Measurements from ENCODE around the gene SLC25A47. TPM values are rescaled to one million over a fixed set of nuclear protein-coding genes. Genes with fewer than 3 reads are reported as not detected.

SLC25A47 gene
- total RNA-seq, 1 donor, result 0.10 TPM

DNA sequence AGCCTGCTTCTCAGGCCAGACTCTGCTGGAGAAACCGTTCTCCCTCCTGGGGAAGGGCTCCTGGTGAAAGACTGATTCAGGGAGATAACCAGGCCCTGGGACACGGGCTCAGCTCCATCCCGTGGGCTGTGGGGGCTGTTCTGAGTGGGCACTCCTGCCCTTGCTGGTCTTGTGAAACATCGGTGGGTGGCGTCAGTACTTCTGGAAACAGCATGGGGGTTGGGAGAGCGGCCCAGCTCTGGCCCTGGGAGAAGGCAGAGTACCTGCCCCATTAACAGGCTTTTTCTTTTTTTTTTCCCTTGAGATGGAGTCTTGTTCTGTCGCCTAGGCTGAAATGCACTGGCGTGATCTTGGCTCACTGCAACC lies 786 bp downstream of the SLC25A47 start:
- H3K4me1 ChIP-seq (ENCODE audit: insufficient read depth, low read length), result no peaks in the 10 kb centered on the region
- no peak overlapping the region for H3K4me3 ChIP-seq (ENCODE audit: low read length)
- no peaks in the 10 kb centered on the region for H3K27me3 ChIP-seq (ENCODE audit: insufficient read depth, low read length)
- H3K9me3 ChIP-seq (ENCODE audit: low read depth, low read length), result no peaks in the 10 kb centered on the region

DNA sequence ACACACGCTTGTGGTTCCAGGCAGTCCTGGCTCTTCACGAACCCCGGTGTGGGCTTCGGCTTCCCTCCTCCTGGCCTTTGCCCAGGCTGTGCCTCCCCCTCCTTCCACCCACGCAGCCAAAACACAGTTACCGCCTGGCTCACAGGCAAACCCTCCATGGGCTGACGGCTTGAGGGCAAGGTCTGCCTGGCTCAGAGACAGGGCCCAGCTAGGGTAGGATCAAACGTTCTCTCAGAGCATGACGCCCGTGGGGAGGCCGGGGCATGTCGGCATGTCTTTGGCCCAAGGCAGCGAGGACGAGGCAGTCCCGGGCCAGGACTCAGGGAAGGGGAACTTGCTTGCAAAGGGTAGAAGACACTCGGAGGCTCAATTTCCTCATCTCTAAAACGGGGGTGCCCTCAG lies 2.1 kb downstream of the SLC25A47 start:
- no peak overlapping the region for H3K4me3 ChIP-seq (ENCODE audit: low read length)
- no peaks in the 10 kb centered on the region for H3K4me1 ChIP-seq (ENCODE audit: insufficient read depth, low read length)
- no peaks in the 10 kb centered on the region for H3K9me3 ChIP-seq (ENCODE audit: low read depth, low read length)
- H3K27me3 ChIP-seq (ENCODE audit: insufficient read depth, low read length), result no peaks in the 10 kb centered on the region

DNA sequence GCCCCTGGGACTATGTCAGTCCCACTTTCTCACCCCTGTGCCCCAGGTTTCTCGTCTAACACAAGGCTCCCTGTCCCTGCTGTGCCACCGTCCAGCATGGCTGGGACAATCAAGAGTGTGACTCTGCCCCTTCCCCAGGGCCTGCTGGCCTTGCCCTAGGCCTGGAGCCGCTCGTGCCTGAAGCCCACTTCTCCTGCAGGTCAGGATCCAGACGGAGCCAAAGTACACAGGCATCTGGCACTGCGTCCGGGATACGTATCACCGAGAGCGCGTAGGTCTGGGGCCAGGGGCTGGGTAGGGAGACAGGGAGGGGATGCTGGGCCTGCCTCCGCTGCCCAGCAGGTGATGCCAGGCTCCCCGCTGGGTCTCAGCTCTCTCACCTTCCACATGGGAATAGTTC lies 2.8 kb downstream of the SLC25A47 start:
- no peaks in the 10 kb centered on the region for H3K27me3 ChIP-seq (ENCODE audit: insufficient read depth, low read length)
- H3K4me1 ChIP-seq (ENCODE audit: insufficient read depth, low read length), result no peaks in the 10 kb centered on the region
- H3K4me3 ChIP-seq (ENCODE audit: low read length), result no peak overlapping the region
- H3K9me3 ChIP-seq (ENCODE audit: low read depth, low read length), result no peaks in the 10 kb centered on the region

DNA sequence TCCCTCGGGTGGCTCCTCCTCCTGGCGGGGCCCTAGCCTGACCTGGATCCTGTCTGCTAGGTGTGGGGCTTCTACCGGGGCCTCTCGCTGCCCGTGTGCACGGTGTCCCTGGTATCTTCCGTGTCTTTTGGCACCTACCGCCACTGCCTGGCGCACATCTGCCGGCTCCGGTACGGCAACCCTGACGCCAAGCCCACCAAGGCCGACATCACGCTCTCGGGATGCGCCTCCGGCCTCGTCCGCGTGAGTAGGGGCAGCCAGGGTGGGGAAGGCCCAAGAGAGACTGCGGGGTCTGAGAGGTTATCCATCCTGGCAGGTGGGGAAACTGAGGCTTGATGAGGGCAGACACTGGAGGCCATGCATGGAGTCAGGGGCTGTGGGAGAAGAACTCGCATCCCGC lies 4.0 kb downstream of the SLC25A47 start:
- H3K4me3 ChIP-seq (ENCODE audit: low read length), result no peak overlapping the region
- H3K27me3 ChIP-seq (ENCODE audit: insufficient read depth, low read length), result no peaks in the 10 kb centered on the region
- H3K4me1 ChIP-seq (ENCODE audit: insufficient read depth, low read length), result no peaks in the 10 kb centered on the region
- H3K9me3 ChIP-seq (ENCODE audit: low read depth, low read length), result no peaks in the 10 kb centered on the region

DNA sequence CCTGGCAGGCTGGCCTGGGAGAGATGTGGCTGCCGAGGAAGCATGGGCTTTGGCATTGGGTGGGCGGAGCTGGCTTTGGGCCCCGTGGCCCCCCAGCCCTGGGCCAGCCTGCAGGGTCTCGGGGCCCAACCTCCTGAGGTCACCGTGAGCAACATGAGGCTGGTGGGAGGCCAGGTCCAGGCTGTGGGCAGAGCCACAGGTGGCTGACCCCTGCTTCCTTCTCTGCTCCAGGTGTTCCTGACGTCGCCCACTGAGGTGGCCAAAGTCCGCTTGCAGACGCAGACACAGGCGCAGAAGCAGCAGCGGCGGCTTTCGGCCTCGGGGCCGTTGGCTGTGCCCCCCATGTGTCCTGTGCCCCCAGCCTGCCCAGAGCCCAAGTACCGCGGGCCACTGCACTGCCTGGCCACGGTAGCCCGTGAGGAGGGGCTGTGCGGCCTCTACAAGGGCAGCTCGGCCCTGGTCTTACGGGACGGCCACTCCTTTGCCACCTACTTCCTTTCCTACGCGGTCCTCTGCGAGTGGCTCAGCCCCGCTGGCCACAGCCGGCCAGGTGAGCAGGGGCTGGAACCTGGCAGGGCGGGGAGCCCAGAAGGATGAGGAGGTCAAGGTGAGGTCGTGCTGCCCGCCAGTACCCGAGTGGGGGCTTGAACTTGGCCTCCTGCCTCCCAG lies 5.5 kb downstream of the SLC25A47 start:
- Histone ChIP-seq H3K27me3 (ENCODE audit: insufficient read depth, low read length) (no peaks in the 10 kb centered on the region), H3K4me3 (ENCODE audit: low read length) (no peak overlapping the region), H3K4me1 (ENCODE audit: insufficient read depth, low read length) (no peaks in the 10 kb centered on the region), H3K9me3 (ENCODE audit: low read depth, low read length) (no peaks in the 10 kb centered on the region)

DNA sequence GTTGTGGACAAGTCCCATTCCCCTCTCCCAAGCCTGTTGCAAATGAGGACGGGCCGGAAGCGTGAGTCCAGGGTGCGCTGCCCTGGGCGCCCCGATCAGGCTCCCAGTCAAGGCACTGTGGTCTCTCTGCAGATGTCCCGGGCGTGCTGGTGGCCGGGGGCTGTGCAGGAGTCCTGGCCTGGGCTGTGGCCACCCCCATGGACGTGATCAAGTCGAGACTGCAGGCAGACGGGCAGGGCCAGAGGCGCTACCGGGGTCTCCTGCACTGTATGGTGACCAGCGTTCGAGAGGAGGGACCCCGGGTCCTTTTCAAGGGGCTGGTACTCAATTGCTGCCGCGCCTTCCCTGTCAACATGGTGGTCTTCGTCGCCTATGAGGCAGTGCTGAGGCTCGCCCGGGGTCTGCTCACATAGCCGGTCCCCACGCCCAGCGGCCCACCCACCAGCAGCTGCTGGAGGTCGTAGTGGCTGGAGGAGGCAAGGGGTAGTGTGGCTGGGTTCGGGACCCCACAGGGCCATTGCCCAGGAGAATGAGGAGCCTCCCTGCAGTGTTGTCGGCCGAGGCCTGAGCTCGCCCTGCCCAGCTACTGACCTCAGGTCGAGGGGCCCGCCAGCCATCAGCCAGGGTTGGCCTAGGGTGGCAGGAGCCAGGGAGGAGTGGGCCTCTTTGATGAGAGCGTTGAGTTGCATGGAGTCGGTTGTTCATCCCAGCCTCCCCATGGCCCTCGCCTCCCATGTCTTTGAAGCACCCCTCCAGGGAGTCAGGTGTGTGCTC lies 6.3 kb downstream of the SLC25A47 start:
- Histone ChIP-seq H3K4me1 (ENCODE audit: insufficient read depth, low read length) (no peaks in the 10 kb centered on the region), H3K9me3 (ENCODE audit: low read depth, low read length) (no peaks in the 10 kb centered on the region), H3K27me3 (ENCODE audit: insufficient read depth, low read length) (no peaks in the 10 kb centered on the region), H3K4me3 (ENCODE audit: low read length) (no peak overlapping the region)

DNA sequence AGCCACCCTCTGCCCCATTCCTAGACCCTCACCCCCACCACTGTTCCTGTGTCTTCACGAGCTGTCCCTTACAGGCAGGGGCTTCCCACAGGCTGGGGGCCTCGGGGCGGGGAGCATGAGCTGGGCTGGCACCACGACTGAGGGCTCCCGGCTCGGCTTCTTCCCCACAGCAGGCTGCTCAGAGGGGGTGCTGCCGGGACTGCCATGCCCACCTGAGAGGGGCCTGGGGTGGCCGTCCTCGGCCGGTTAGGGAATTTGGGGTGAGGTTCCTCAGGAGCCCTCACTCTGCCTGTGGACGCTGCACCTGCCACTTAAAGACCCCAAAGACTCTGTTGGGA lies 6.8 kb downstream of the SLC25A47 start:
- Histone ChIP-seq H3K27me3 (ENCODE audit: insufficient read depth, low read length) (no peaks in the 10 kb centered on the region), H3K4me3 (ENCODE audit: low read length) (no peak overlapping the region), H3K9me3 (ENCODE audit: low read depth, low read length) (no peaks in the 10 kb centered on the region), H3K4me1 (ENCODE audit: insufficient read depth, low read length) (no peaks in the 10 kb centered on the region)

DNA sequence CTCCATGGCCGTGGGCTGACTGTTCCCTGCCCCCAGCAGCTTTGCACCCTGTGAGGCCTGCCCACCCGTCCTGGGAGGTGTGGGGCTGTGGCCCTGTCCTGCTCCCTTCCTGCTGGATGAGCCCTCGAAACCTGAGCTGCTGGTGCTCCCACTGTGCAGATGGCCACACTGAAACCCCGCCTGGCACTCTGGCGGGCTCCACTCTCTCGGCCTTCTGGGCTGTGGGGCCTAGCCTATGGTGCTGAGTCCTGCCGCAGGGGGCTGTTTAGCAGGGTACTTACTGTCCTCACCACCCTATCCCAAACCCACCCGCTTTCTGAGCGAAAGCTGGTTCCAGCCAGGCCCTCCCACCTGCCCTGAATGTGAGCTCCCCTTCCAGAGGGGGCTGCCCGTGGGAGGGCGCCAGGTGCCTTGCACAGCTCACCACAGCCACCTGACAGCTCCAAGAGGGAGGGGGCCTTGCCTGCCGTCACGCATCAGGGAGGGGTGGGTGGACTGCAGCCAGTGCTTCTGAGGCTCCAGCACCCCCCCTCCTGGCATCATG lies 7.3 kb downstream of the SLC25A47 start:
- Histone ChIP-seq H3K4me3 (ENCODE audit: low read length) (no peak overlapping the region), H3K4me1 (ENCODE audit: insufficient read depth, low read length) (no peaks in the 10 kb centered on the region), H3K27me3 (ENCODE audit: insufficient read depth, low read length) (no peaks in the 10 kb centered on the region), H3K9me3 (ENCODE audit: low read depth, low read length) (no peaks in the 10 kb centered on the region)

DNA sequence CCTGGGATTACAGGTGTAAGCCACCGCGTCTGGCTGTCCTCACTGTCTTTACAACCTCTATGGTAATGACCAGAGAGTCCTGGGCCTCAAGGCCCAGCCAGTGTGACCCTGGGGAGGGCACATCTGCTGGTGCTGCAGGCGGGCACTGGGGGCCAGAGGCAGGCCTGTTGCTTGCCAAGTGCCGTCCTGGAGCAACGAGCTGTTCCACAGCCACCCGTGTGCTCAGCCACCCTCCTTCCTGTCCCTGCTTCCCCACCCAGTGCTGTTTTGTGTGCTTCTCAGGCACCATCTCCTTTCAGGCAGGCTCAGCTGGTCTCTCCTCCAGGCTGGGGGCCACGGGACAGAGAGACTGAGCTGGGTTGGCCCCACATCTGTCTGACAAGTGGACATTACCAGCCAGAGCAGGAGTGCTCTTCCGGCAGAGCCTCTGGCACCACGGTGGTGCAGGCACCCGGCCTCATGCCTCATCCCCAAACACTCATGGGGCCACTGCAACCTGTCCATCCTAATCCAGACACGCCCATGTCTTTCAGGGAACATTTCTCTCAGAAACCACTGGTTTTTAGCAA lies 9.0 kb downstream of the SLC25A47 start:
- Histone ChIP-seq H3K4me1 (ENCODE audit: insufficient read depth, low read length) (no peaks in the 10 kb centered on the region), H3K4me3 (ENCODE audit: low read length) (no peak overlapping the region)

DNA sequence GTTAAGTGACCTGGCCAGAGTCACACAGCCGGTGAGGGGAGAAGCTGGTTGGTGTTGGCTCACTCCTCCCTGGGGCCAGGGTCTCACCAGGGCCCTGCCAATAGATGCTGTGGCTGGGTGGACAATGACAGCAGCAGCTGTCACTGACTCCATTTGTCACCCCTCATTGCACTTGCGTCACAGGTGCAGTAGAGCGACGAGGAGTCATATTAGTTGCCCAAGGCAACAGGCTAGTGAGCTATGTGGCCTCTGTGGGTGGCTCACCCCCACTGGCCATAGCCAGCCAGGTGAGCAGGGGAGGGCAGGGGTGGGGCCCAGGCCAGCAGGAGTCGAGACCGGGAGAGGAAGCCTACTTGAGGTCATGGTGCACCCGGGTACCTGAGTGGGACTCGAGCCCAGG lies 9.7 kb downstream of the SLC25A47 start:
- no peaks in the 10 kb centered on the region for H3K4me1 ChIP-seq (ENCODE audit: insufficient read depth, low read length)
- H3K4me3 ChIP-seq (ENCODE audit: low read length), result no peak overlapping the region
- H3K27me3 ChIP-seq (ENCODE audit: insufficient read depth, low read length), result no peaks in the 10 kb centered on the region
- no peaks in the 10 kb centered on the region for H3K9me3 ChIP-seq (ENCODE audit: low read depth, low read length)

More for the DNA sequence above, 9.0 kb downstream of the SLC25A47 start:
- Histone ChIP-seq H3K9me3 (ENCODE audit: low read depth, low read length) (no peaks in the 10 kb centered on the region), H3K27me3 (ENCODE audit: insufficient read depth, low read length) (no peaks in the 10 kb centered on the region)

DNA sequence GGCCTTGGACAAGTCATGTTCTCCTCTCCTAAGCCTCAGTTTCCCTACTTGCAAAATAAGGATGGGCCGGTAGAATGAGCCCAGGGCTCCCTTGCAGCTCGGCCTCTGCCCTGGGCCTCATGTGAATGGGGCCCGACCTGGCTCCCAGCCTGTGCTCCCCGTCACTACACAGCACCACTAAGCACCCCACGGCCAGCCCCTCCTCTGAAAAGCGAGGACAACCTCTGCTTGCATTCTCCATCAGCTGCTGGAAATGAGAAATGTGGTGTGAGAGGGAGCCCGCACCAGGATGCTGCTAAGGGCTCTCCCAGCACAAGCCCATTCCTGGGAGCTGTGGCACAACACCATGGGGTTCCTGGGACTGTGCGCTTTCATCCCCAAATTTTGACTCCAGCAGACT lies 10.2 kb downstream of the SLC25A47 start:
- Histone ChIP-seq H3K4me1 (ENCODE audit: insufficient read depth, low read length) (no peaks in the 10 kb centered on the region), H3K4me3 (ENCODE audit: low read length) (no peak overlapping the region), H3K27me3 (ENCODE audit: insufficient read depth, low read length) (no peaks in the 10 kb centered on the region), H3K9me3 (ENCODE audit: low read depth, low read length) (no peaks in the 10 kb centered on the region)

DNA sequence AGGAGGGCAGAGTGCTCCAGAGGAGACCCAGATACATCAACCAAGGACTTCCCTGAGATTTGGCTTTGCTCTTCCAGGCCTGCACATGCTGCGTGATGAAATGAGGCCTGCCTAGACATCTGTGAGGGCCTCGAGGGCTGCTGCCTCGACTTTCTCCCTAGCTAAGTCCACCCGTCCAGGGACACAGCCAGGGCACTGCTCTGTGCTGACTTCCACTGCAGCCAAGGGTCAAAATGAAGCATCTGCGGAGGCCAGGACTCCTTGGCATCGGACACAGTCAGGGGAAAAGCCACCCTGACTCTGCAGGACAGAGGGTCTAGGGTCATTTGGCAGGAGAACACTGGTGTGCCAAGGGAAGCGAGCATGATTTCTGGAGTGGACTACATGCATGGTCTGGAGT lies 10.7 kb downstream of the SLC25A47 start:
- Histone ChIP-seq H3K27me3 (ENCODE audit: insufficient read depth, low read length) (no peaks in the 10 kb centered on the region), H3K4me3 (ENCODE audit: low read length) (no peak overlapping the region)

DNA sequence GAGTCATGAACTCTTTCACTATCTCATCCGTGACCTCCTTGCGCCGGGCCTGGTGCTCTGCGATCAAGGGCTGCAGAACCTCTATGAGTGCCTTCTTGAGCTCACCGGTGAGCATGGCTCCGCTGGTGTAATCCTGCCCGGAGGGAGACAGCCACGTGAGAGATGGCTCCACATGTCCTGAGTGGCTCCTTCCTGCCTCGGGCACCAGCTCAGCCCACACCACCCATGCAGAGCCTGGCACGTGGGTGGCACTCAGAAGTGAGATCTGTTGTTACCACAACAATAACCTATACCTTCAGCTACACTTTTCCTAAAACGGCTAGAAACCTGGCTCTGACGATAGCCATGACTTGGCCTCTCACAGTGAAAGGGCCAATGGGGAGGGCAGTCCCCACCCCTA lies 11.8 kb downstream of the SLC25A47 start:
- Histone ChIP-seq H3K4me1 (ENCODE audit: insufficient read depth, low read length) (peaks cover 1% of the 10 kb centered on the region), H3K9me3 (ENCODE audit: low read depth, low read length) (no peaks in the 10 kb centered on the region), H3K4me3 (ENCODE audit: low read length) (no peak overlapping the region), H3K27me3 (ENCODE audit: insufficient read depth, low read length) (no peaks in the 10 kb centered on the region)

More for the DNA sequence above, 10.7 kb downstream of the SLC25A47 start:
- Histone ChIP-seq H3K4me1 (ENCODE audit: insufficient read depth, low read length) (no peaks in the 10 kb centered on the region), H3K9me3 (ENCODE audit: low read depth, low read length) (no peaks in the 10 kb centered on the region)

DNA sequence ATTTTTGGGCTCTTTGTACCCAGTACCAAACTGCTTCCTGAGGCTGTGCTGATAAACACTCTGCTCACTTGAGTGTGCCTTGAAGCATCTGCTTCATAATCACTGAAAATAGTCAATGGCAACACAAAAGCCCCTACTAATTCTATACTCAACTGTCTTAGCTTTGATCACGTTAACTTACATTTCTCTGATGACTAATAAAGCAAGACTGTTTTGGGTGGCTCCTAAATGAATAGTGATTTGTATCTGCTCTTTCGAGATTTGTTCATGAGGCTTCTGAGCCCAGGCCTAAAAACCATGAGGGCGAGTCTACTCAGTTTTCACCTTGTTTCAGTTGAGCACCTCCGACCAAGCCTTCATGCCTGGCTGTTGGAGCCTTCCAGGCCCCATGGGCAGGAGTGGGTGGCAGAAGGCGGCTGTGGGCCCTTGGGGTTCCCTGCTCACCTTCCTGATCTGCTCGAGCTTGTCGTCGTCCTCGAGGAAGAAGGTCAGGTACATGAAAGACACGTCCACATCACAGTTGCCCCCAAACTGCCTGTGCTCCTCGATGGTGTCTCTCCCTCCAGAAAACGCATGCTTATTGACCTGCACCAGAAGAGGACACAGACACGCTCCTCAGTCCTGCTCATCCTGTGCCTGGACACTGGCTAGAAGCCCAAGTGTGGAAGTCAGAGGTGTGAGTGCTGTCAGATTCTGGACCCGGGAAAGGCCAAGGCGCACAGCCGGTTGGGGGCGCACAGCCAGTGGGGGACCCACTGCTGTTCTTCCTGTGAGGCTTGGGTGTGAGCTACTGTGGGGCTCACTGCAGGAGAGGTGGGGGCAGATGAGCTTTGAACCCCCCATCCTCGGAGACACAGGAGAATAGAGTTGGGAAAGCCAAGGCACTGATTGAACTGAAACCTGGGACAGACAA lies 13.7 kb downstream of the SLC25A47 start:
- no peak overlapping the region for H3K4me3 ChIP-seq (ENCODE audit: low read length)
- H3K27me3 ChIP-seq (ENCODE audit: insufficient read depth, low read length), result no peaks in the 10 kb centered on the region
- no peaks in the 10 kb centered on the region for H3K9me3 ChIP-seq (ENCODE audit: low read depth, low read length)
- H3K4me1 ChIP-seq (ENCODE audit: insufficient read depth, low read length), result peaks cover 20% of the 10 kb centered on the region
